GM12873 (cell line): Measurements from ENCODE around the gene FOXL1.

Source experiments
- TF ChIP-seq, protein P1 (sequence below): IDR thresholded peaks from 2 replicates; pipeline ENCODE4 v1.5.1; 2012; ENCODE audit warnings: low read depth, mild to moderate bottlenecking, moderate library complexity, low read length, control low read depth; ENCODE audit not compliant: insufficient read depth; ENCODE audit errors: missing control alignments

FOXL1 gene

DNA sequence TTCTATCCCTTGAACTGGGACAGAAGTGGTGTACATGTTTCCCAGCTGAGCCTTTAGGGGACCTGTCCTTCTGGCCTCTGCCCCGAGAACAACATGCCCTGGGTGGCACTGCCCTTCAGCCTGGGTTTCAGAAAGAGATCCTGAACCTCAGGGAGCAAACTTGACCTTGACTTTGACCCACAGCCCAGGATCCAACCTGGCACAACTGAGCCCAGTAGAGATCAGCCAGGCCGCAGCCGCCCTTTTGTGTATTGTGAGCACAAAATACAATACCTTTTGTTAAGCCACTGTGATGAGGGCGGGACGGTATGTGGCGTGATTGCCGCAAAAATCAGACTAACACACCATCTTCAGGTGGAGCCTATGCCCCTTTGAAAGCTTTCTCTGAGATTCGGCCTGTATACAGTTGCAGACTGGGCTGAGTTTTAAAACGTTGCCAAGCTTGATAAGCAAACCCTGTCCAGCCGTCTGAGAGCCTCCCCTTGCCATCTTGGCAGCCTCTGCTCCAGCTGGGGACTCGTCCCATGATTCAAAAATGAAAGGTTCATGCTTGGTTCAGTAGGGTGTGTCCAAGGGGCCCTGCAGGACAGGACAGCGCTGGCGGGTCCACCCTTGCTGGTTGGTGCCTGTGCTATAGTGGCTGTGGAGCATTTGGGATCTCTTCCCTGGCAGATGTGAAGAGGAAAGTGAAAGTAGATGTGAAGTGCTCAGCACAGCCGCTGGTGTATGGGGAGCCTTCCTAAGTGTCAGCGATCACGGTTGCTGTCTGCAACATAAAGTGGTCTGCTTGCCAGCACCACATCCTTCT lies 40.3 kb downstream of the FOXL1 start:
- TF ChIP-seq, protein P1, sequence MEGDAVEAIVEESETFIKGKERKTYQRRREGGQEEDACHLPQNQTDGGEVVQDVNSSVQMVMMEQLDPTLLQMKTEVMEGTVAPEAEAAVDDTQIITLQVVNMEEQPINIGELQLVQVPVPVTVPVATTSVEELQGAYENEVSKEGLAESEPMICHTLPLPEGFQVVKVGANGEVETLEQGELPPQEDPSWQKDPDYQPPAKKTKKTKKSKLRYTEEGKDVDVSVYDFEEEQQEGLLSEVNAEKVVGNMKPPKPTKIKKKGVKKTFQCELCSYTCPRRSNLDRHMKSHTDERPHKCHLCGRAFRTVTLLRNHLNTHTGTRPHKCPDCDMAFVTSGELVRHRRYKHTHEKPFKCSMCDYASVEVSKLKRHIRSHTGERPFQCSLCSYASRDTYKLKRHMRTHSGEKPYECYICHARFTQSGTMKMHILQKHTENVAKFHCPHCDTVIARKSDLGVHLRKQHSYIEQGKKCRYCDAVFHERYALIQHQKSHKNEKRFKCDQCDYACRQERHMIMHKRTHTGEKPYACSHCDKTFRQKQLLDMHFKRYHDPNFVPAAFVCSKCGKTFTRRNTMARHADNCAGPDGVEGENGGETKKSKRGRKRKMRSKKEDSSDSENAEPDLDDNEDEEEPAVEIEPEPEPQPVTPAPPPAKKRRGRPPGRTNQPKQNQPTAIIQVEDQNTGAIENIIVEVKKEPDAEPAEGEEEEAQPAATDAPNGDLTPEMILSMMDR = no peak

DNA sequence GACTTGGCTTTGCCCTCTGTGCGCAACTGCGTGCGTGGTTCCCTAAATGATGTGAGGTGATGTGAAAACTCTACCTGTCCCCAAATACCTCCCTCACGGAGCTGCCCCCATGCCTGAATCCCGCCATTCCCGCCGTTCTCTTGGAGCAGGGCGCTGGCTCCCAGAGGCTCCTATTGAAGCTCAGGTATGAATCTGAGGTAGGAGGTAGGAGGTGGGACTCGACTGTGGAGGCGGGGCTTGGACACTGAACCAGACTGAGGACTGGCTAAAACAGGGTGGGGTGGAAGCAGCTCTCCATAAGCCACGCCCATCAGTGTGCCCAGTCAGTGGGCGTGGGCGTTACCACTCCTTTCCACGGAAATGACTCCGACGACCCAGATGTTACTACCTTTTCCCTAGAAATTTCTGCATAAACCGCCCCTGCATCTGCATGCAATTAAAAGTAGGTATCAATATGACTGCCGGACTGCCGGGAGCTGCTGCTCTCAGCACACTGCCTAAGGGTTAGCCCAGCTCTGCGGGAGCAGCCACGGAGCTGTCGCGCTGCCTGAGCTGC lies 41.0 kb downstream of the FOXL1 start:
- TF ChIP-seq, protein P1 = no peak

DNA sequence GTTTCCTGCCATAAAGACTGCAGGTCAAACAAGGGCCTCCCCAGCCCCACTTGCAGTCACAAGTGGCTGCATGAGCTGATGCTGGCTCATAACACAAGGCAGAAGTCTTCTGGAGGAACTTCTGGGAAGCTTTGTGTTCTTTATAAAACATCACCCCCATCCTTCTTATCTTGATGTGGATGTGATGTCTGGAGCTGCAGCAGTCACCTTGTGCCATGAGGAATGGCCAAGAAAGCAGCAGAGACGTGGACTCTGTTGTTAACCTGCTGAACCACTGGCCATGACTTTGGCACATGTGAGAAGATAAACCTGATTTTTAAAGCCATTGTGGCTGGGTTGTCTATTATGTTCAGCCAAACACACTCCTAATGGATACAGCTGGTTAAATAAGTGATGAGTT lies 41.8 kb downstream of the FOXL1 start:
- TF ChIP-seq, protein P1 = no peak

DNA sequence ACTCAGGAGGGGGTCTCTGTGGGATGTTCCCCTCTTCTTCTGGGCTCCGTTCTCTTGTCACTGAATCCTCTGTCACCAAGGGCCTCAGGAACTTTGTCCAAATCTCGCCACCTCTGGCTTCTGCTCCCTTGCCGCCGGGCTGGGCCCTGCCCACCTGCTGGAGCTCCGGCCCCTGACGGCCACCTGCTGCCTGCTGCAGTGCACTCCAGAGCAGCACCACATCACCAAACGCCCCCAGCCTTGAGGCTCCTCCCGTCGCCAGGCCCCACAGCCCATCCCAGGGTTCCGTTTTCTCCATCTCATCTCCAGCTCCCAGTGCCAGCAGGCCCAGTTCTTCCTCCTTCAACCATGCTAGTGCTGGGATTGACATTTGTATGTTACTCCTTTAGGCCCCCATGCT lies 43.6 kb downstream of the FOXL1 start:
- TF ChIP-seq, protein P1 = no peak

DNA sequence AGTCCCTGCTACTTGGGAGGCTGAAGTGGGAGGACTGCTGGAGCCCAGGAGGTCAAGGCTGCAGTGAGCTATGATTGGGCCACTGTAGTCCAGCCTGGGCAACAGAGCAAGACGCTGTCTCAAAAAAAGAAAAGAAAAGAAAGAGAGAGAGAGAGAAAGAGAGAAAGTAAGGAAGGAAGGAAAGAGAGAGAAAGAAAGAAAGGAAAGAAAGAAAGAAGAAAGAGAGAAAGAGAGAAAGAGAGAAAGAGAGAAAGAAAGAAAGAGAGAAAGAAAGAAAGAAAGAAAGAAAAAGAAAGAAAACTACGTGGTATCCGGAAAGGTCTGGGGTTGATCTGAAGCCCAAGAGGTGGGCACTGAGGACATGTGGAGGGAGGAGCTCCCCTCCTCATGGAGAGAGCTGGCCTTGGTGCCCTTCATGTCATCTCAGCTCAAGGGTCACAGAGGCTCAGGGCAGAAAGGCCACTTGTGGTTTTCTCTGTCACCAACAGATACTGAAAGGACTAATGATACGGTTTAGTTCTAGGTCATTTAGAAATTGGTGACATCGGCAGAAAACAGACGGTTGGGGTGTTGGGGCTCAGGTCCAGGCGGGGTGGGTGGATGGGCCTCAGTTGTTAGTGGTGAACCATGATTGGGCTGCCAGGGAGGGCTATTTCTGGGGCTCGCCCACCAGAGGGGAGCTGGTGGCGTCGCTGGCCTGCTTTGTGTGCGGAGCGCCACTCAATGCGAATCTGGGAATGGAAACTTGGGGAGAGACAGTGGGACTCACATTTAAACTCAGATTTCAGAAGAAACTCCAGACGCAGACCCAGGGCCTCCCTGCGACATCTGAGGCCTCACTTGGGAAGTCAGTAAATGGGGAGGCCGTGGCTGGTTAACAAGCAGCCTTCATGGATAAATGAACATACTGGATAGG lies 44.6 kb downstream of the FOXL1 start:
- TF ChIP-seq, protein P1 = no peak

DNA sequence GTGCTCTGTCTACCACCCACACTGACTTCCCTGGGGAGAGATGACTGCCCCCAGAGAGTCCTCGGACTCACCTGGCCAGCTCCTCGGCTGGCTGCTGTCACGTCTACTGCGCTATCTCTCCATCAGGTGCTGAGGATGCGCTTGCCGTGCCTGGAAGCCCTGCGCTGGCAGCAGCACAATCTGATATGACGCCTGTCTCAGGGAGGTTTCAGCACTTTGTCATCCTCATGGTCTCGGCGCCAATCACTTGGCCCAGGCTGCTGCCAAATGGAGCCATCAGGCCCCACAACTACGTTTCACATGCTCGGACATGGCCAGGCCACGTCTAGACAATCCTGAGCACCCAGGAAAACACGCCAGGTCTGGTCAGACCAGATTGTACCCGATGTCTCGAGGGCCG lies 46.7 kb downstream of the FOXL1 start:
- TF ChIP-seq, protein P1 = no peak

DNA sequence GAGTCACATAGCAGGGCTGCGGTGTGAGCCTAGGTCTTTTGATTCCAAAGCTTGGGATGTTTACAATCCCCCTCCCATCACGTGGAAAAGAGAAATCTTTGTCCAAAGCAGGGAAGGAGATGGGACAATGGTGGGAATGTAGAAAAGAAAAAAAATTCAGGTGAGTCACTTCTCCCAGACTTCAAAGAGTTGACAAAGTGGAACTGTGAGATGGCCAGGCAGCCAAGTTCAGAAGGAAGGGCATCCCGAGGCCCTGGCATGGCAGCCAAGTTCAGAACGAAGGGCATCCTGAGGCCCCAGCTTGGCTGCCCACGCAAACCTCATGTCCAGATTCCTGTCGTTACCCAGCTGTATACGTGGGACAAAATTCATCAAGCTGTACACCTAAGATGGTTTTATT lies 47.5 kb downstream of the FOXL1 start:
- TF ChIP-seq, protein P1 = no peak
